Measurements from ENCODE around the gene ADK. TPM values are rescaled to one million over a fixed set of nuclear protein-coding genes. Genes with fewer than 3 reads are reported as not detected.

The ADK gene
- total and polyA plus RNA-seq, 2 of the 13 experiments (the other 11 are each of a cell fraction or from before 2014, with no cell fraction given) = 48.6 to 79.1 TPM

DNA sequence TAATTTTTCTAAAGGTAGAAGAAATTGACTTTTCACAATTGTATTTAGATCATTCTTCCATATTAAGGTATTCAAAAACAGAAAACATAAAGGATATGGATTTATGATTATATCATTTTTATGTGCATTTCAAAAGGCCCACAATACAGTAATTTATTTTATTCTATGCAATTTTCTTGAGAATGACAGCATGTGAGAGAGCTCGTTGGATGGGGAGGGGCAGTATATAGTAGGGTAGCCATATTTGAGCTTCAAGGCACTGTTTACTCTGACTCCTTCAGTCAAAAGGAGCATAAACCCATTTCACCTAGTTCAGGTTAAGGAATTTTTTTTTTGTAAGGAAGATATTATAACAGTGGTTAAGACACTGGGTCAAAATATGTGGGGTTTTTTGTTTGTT, 534.5 kb downstream of the ADK start:
- H3K4me2 ChIP-seq (ENCODE audit: low read depth, low read length) = no peak overlapping the region
- H3K27ac ChIP-seq (ENCODE audit: extremely low read length, insufficient read depth, low read length) = no peak overlapping the region
- DNase-seq (ENCODE audit: low spot score) (no peak), FAIRE-seq (no peak), ATAC-seq (no peak)
- in situ Hi-C loops (cut with HindIII; ENCODE audit: extremely low pct_ligation_motif_present, low pct_unique_long_range_greater_than_20kb) = no loop called here
- peaks cover 33% of the 10 kb centered on the region for H3K4me1 ChIP-seq (ENCODE audit: insufficient read depth, low read length)
- H3K9ac ChIP-seq (ENCODE audit: insufficient read depth, low read depth, low read length) = no peak overlapping the region
- ChIA-PET POLR2A (interaction anchor here (0.5 kb wide), 1 partner anchor 8 kb away, joined by 3 read pairs; no protein-coding TSS in a partner anchor), CTCF (ENCODE audit: low intra/inter-chr PET ratio, low total read pairs) (no interaction called here)
- WGBS (ENCODE audit: low lambda C conversion rate) = 100% methylated on average over 1 of the region's 1 CpG
- H3K27me3 ChIP-seq (ENCODE audit: control insufficient read depth in 1 of 2, insufficient read depth in 2 of 2, low read length in 2 of 2) = no peaks in the 10 kb centered on the region
- no peaks in the 10 kb centered on the region for H3K9me3 ChIP-seq (ENCODE audit: low read length)
- TF ChIP-seq PRPF4 (IDR thresholded peaks at IDR 0.05; ENCODE audit: low read depth, low read length, poor library complexity, severe bottlenecking) = no peak
- no TSS peak for BruUV-seq (replicated peaks)
- no peak overlapping the region for H3K4me3 ChIP-seq (replicated peaks in 1 of 3; ENCODE audit: insufficient read depth in 1 of 3, low read depth in 2 of 3, low read length in 3 of 3)
- intact Hi-C loops (cut with micrococcal nuclease; ENCODE audit: unreplicated experiment) = no loop called here
- H2AFZ ChIP-seq (ENCODE audit: low read length) = no peak overlapping the region
- no peaks in the 10 kb centered on the region for H4K20me1 ChIP-seq (ENCODE audit: insufficient read depth, low read length)
- no peaks in the 10 kb centered on the region; a peak in 3 of 5 replicates for H3K36me3 ChIP-seq (replicated peaks in 1 of 2; ENCODE audit: control insufficient read depth in 1 of 2, insufficient read depth in 2 of 2, low read length in 2 of 2)
- H3K79me2 ChIP-seq (ENCODE audit: insufficient read depth, low read length) = no peaks in the 10 kb centered on the region

DNA sequence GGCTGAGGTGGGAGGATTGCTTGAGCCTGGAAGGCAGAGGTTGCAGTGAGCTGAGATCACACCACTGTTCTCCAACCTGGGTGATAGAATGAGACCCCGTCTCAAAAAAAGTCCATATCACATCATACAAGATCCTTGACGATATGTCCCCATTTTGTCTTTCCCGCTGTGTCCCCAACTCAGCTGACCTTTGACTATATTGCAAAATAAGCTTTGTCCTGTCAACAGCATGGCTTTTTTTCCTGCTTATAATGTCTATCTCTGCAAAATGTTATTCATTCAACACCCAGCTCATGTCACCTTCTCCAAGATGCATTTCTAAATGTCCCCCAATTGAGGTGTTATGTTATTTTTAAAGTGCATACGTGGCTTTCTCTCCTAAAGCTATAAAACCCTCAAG, 539.4 kb downstream of the ADK start:
- CTCF ChIA-PET (ENCODE audit: low intra/inter-chr PET ratio, low total read pairs) = no interaction called here
- in situ Hi-C loops (cut with HindIII; ENCODE audit: extremely low pct_ligation_motif_present, low pct_unique_long_range_greater_than_20kb) = no loop called here
- FAIRE-seq = no peak

More for the DNA sequence above, 539.4 kb downstream of the ADK start:
- Histone ChIP-seq H3K9ac (ENCODE audit: insufficient read depth, low read depth, low read length) (no peak overlapping the region), H3K27ac (ENCODE audit: extremely low read length, insufficient read depth, low read length) (no peak overlapping the region), H3K79me2 (ENCODE audit: insufficient read depth, low read length) (no peaks in the 10 kb centered on the region), H3K9me3 (ENCODE audit: low read length) (no peaks in the 10 kb centered on the region), H3K4me1 (ENCODE audit: insufficient read depth, low read length) (no peaks in the 10 kb centered on the region), H3K4me2 (ENCODE audit: low read depth, low read length) (no peak overlapping the region), H2AFZ (ENCODE audit: low read length) (no peak overlapping the region), H3K4me3 (replicated peaks in 1 of 3; ENCODE audit: insufficient read depth in 1 of 3, low read depth in 2 of 3, low read length in 3 of 3) (no peak overlapping the region), H3K27me3 (ENCODE audit: control insufficient read depth in 1 of 2, insufficient read depth in 2 of 2, low read length in 2 of 2) (no peaks in the 10 kb centered on the region), H4K20me1 (ENCODE audit: insufficient read depth, low read length) (no peaks in the 10 kb centered on the region), H3K36me3 (replicated peaks in 1 of 2; ENCODE audit: control insufficient read depth in 1 of 2, insufficient read depth in 2 of 2, low read length in 2 of 2) (no peaks in the 10 kb centered on the region; a peak in 1 of 5 replicates)
- no peak for DNase-seq (ENCODE audit: low spot score)
- POLR2A ChIA-PET = no interaction called here
- WGBS (ENCODE audit: low lambda C conversion rate) = 92% methylated on average over 4 of the region's 4 CpGs
- intact Hi-C loops (cut with micrococcal nuclease; ENCODE audit: unreplicated experiment) = no loop called here
- ATAC-seq = no peak
- TF ChIP-seq, protein P1, sequence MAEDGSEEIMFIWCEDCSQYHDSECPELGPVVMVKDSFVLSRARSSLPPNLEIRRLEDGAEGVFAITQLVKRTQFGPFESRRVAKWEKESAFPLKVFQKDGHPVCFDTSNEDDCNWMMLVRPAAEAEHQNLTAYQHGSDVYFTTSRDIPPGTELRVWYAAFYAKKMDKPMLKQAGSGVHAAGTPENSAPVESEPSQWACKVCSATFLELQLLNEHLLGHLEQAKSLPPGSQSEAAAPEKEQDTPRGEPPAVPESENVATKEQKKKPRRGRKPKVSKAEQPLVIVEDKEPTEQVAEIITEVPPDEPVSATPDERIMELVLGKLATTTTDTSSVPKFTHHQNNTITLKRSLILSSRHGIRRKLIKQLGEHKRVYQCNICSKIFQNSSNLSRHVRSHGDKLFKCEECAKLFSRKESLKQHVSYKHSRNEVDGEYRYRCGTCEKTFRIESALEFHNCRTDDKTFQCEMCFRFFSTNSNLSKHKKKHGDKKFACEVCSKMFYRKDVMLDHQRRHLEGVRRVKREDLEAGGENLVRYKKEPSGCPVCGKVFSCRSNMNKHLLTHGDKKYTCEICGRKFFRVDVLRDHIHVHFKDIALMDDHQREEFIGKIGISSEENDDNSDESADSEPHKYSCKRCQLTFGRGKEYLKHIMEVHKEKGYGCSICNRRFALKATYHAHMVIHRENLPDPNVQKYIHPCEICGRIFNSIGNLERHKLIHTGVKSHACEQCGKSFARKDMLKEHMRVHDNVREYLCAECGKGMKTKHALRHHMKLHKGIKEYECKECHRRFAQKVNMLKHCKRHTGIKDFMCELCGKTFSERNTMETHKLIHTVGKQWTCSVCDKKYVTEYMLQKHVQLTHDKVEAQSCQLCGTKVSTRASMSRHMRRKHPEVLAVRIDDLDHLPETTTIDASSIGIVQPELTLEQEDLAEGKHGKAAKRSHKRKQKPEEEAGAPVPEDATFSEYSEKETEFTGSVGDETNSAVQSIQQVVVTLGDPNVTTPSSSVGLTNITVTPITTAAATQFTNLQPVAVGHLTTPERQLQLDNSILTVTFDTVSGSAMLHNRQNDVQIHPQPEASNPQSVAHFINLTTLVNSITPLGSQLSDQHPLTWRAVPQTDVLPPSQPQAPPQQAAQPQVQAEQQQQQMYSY (CRISPR knock-in tag; IDR thresholded peaks at IDR 0.05) = no peak
- TF ChIP-seq, protein P2, sequence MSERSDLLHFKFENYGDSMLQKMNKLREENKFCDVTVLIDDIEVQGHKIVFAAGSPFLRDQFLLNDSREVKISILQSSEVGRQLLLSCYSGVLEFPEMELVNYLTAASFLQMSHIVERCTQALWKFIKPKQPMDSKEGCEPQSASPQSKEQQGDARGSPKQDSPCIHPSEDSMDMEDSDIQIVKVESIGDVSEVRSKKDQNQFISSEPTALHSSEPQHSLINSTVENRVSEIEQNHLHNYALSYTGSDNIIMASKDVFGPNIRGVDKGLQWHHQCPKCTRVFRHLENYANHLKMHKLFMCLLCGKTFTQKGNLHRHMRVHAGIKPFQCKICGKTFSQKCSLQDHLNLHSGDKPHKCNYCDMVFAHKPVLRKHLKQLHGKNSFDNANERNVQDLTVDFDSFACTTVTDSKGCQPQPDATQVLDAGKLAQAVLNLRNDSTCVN (CRISPR knock-in tag; IDR thresholded peaks at IDR 0.05; ENCODE audit: borderline replicate concordance) = no peak
- 0 out of 2 replicates have a peak, but pooled peaks have one; percentile 14 for TF ChIP-seq HNF4A (CRISPR knock-in tag; IDR thresholded peaks at IDR 0.05)
- no peak for TF ChIP-seq ZNF121 (CRISPR knock-in tag; IDR thresholded peaks at IDR 0.05)
- BruUV-seq (replicated peaks) = no TSS peak
